BJ (cell line): ENCODE results near the gene KDM4B. TPM values are rescaled to one million over a fixed set of nuclear protein-coding genes. Genes with fewer than 3 reads are reported as not detected.

ENCODE experiments used
- CTCF ChIA-PET: fragments of 350-600 bp; formaldehyde crosslinking; extraction: SDS; loops from one replicate; lab custom pipeline; 2021; ENCODE audit warnings: antibody characterized with exemption, inconsistent platforms; lab: Yijun Ruan, JAX
- POLR2A ChIA-PET: fragments of 300-600 bp; sonication (Branson Sonifier 250); formaldehyde crosslinking; extraction: SDS; loops from one replicate; lab custom pipeline; 2021; ENCODE audit warnings: antibody characterized with exemption; lab: Charles Lee
- DNase-seq: peaks from one replicate; pipeline ENCODE4 v3.0.0-alpha.2; 2011; ENCODE audit warnings: low read depth
- H3K27me3 ChIP-seq: 2 replicates; pipeline ENCODE4 v1.6.0; 2011; ENCODE audit warnings: low read length; ENCODE audit not compliant: control insufficient read depth, insufficient read depth
- H3K36me3 ChIP-seq: 2 replicates; pipeline ENCODE4 v1.5.1; 2011; ENCODE audit warnings: low read length; ENCODE audit not compliant: control insufficient read depth, insufficient read depth
- H3K4me3 ChIP-seq: 2 replicates; pipeline ENCODE4 v1.5.1; 2011; ENCODE audit warnings: low read depth, mild to moderate bottlenecking, control low read depth, low read length
- CTCF ChIP-seq: IDR thresholded peaks from 2 replicates; pipeline ENCODE4 v1.5.1; 2011; ENCODE audit warnings: low read depth, mild to moderate bottlenecking, control low read depth, inconsistent platforms, low read length, moderate library complexity; ENCODE audit not compliant: insufficient read depth
- polyA plus RNA-seq: library from polyadenylated mRNA; depleted of rRNA; stranded (reverse); fragments of >200 nt; gene quantifications from 2 replicates; pipeline ENCODE4 v1.2.3, GENCODE V29; 2011

The KDM4B gene
- polyA plus RNA-seq, 1 experiment: 15.2 TPM

- CTCF ChIA-PET: interaction anchor here (0.6 to 2.1 kb wide), 4 partner anchors 26 to 129 kb away, joined by 3 to 5 read pairs (median 4); partner anchors contain the start of gene PLIN3
- POLR2A ChIA-PET: no interaction called here
These were observed 27.8 kb downstream of the KDM4B start for GRCh38 chr19:4996701-4997100.

GRCh38 chr19:4997297-4997696, 28.4 kb downstream of the KDM4B start:
- ChIA-PET POLR2A (no interaction called here), CTCF (interaction anchor here (0.6 to 1.8 kb wide), 2 partner anchors 33 to 130 kb away, joined by 4 to 5 read pairs; partner anchors contain the start of gene PLIN3)
- Histone ChIP-seq H3K36me3 (peaks cover 8% of the 10 kb centered on the region), H3K27me3 (no peaks in the 10 kb centered on the region), H3K4me3 (no peak overlapping the region)
- DNase-seq: no peak
- TF ChIP-seq CTCF: no peak

More at GRCh38 chr19:4996701-4997100, 27.8 kb downstream of the KDM4B start:
- Histone ChIP-seq H3K4me3 (no peak overlapping the region), H3K36me3 (peaks cover 8% of the 10 kb centered on the region), H3K27me3 (no peaks in the 10 kb centered on the region)
- TF ChIP-seq CTCF: no peak
- no peak for DNase-seq

GRCh38 chr19:5000120-5000611, 31.3 kb downstream of the KDM4B start:
- no peak overlapping the region for H3K4me3 ChIP-seq
- no peaks in the 10 kb centered on the region for H3K27me3 ChIP-seq
- ChIA-PET CTCF (interaction anchor here (1.1 to 2.2 kb wide), 4 partner anchors 25 to 131 kb away, joined by 4 to 11 read pairs (median 6); no protein-coding TSS in a partner anchor), POLR2A (no interaction called here)
- no peak for DNase-seq
- H3K36me3 ChIP-seq: peaks cover 11% of the 10 kb centered on the region
- no peak for TF ChIP-seq CTCF

- ChIA-PET POLR2A (no interaction called here), CTCF (interaction anchor here (0.6 to 2.2 kb wide), 23 partner anchors 9 to 193 kb away, joined by 3 to 17 read pairs (median 5); partner anchors contain the start of gene PLIN3)
- H3K27me3 ChIP-seq: no peaks in the 10 kb centered on the region
- H3K36me3 ChIP-seq: peaks cover 10% of the 10 kb centered on the region
- no peak overlapping the region for H3K4me3 ChIP-seq
- TF ChIP-seq CTCF: peak; percentile 86
- DNase-seq: peak; percentile 34
These were observed 32.7 kb downstream of the KDM4B start for GRCh38 chr19:5001615-5002014.

GRCh38 chr19:5002143-5002542, 33.2 kb downstream of the KDM4B start:
- peak; percentile 43 for DNase-seq
- Histone ChIP-seq H3K36me3 (peaks cover 6% of the 10 kb centered on the region), H3K4me3 (no peak overlapping the region), H3K27me3 (no peaks in the 10 kb centered on the region)
- CTCF ChIA-PET: interaction anchor here (0.6 to 2.2 kb wide), 17 partner anchors 8 to 193 kb away, joined by 3 to 17 read pairs (median 6); partner anchors contain the start of gene PLIN3
- no peak for TF ChIP-seq CTCF
- POLR2A ChIA-PET: no interaction called here
